SK-N-SH treated with all-trans-retinoic acid at 6 μM for 48 hours (cell line): ENCODE measurements around the gene CANT1.

Experiments used
- ATAC-seq: fragments of 200-7000 bp; cut with Tn5 transposase; 3 replicates; pipeline ENCODE4 v1.9.1; 2020; ENCODE audit warnings: mild to moderate bottlenecking, moderate library complexity
- ARNTL ChIP-seq: fragments of 450-650 bp; formaldehyde crosslinking; IDR thresholded peaks from 2 replicates; pipeline ENCODE4 v1.5.0; 2020; ENCODE audit warnings: low read depth, mild to moderate bottlenecking, moderate library complexity, borderline replicate concordance
- BACH2 ChIP-seq: fragments of 250-450 bp; sonication (Bioruptor Pico); IDR thresholded peaks from 2 replicates; pipeline ENCODE4 v1.9.0; 2021; ENCODE audit warnings: mild to moderate bottlenecking, borderline replicate concordance
- CSRNP3 ChIP-seq: fragments of 250-450 bp; sonication (Bioruptor Pico); IDR thresholded peaks from 2 replicates; pipeline ENCODE4 v1.5.1; 2021; ENCODE audit warnings: mild to moderate bottlenecking, moderate library complexity
- ESRRG ChIP-seq: fragments of 250-450 bp; sonication (Bioruptor Pico); IDR thresholded peaks from 2 replicates; pipeline ENCODE4 v1.6.1; 2021; ENCODE audit warnings: mild to moderate bottlenecking
- GLIS3 ChIP-seq: fragments of 250-450 bp; sonication (Bioruptor Pico); IDR thresholded peaks from 2 replicates; pipeline ENCODE4 v1.5.0; 2020; ENCODE audit warnings: mild to moderate bottlenecking, moderate library complexity
- ISL1 ChIP-seq: fragments of 250-450 bp; sonication (Bioruptor Pico); IDR thresholded peaks from 2 replicates; pipeline ENCODE4 v2.1.2; 2022; ENCODE audit warnings: mild to moderate bottlenecking, moderate library complexity
- OSR1 ChIP-seq: fragments of 250-450 bp; sonication (Bioruptor Pico); IDR thresholded peaks from 2 replicates; pipeline ENCODE4 v1.8.0; 2022; ENCODE audit warnings: moderate library complexity, mild to moderate bottlenecking, inconsistent platforms
- PATZ1 ChIP-seq: fragments of 250-450 bp; sonication (Bioruptor Pico); IDR thresholded peaks from 2 replicates; pipeline ENCODE4 v1.8.0; 2020; ENCODE audit warnings: mild to moderate bottlenecking, moderate library complexity, borderline replicate concordance
- POU6F1 ChIP-seq: fragments of 250-450 bp; sonication (Bioruptor Pico); IDR thresholded peaks from 2 replicates; pipeline ENCODE4 v1.8.0; 2021; ENCODE audit warnings: low read depth, mild to moderate bottlenecking, moderate library complexity, borderline replicate concordance
- PPARA ChIP-seq: fragments of 250-450 bp; sonication (Bioruptor Pico); IDR thresholded peaks from 2 replicates; pipeline ENCODE4 v1.5.0; 2020; ENCODE audit warnings: mild to moderate bottlenecking, borderline replicate concordance
- RARB ChIP-seq: fragments of 250-450 bp; sonication (Bioruptor Pico); IDR thresholded peaks from 2 replicates; pipeline ENCODE4 v1.8.0; 2021; ENCODE audit warnings: mild to moderate bottlenecking, moderate library complexity
- SNAI2 ChIP-seq: fragments of 250-450 bp; sonication (Bioruptor Pico); IDR thresholded peaks from 2 replicates; pipeline ENCODE4 v1.5.0; 2020; ENCODE audit warnings: mild to moderate bottlenecking, moderate library complexity
- TCF4 ChIP-seq: fragments of 250-450 bp; sonication (Bioruptor Pico); IDR thresholded peaks from 2 replicates; pipeline ENCODE4 v1.8.0; 2021; ENCODE audit warnings: mild to moderate bottlenecking, moderate library complexity, borderline replicate concordance
- TOX ChIP-seq: fragments of 250-450 bp; sonication (Bioruptor Pico); IDR thresholded peaks from 2 replicates; pipeline ENCODE4 v1.8.0; 2021; ENCODE audit warnings: mild to moderate bottlenecking, moderate library complexity, borderline replicate concordance
- TSHZ2 ChIP-seq: fragments of 250-450 bp; sonication (Bioruptor Pico); IDR thresholded peaks from 2 replicates; pipeline ENCODE4 v1.5.0; 2020; ENCODE audit warnings: mild to moderate bottlenecking, moderate library complexity
- ZC3H10 ChIP-seq: fragments of 250-450 bp; sonication (Bioruptor Pico); IDR thresholded peaks from 2 replicates; pipeline ENCODE4 v1.5.1; 2021; ENCODE audit warnings: mild to moderate bottlenecking, moderate library complexity
- ZFP3 ChIP-seq: fragments of 250-450 bp; sonication (Bioruptor Pico); IDR thresholded peaks from 2 replicates; pipeline ENCODE4 v1.5.0; 2020; ENCODE audit warnings: mild to moderate bottlenecking, moderate library complexity
- ZFP30 ChIP-seq: fragments of 450-650 bp; formaldehyde crosslinking; IDR thresholded peaks from 2 replicates; pipeline ENCODE4 v1.5.0; 2022; ENCODE audit warnings: mild to moderate bottlenecking, moderate library complexity
- ZNF565 ChIP-seq: fragments of 450-650 bp; formaldehyde crosslinking; conservative IDR thresholded peaks from 2 replicates; pipeline ENCODE4 v1.5.0; 2020; ENCODE audit warnings: low read depth, mild to moderate bottlenecking, moderate library complexity
- ZNF70 ChIP-seq: fragments of 450-650 bp; formaldehyde crosslinking; IDR thresholded peaks from 2 replicates; pipeline ENCODE4 v1.5.0; 2020; ENCODE audit warnings: mild to moderate bottlenecking, moderate library complexity
- ZNF8 ChIP-seq: fragments of 450-650 bp; formaldehyde crosslinking; IDR thresholded peaks from 2 replicates; pipeline ENCODE4 v1.5.0; 2020; ENCODE audit warnings: mild to moderate bottlenecking, moderate library complexity

The CANT1 gene

GRCh38 chr17:78961571-78961970 lies 48.0 kb downstream of the CANT1 start:
- no peak for ATAC-seq
- no peak for TF ChIP-seq ZNF8 (CRISPR knock-in tag)
- no peak for TF ChIP-seq TOX
- no peak for TF ChIP-seq TCF4 (CRISPR knock-in tag)
- TF ChIP-seq PPARA = no peak
- TF ChIP-seq ZC3H10 (CRISPR knock-in tag) = no peak
- no peak for TF ChIP-seq ISL1 (CRISPR knock-in tag)
- TF ChIP-seq OSR1 (CRISPR knock-in tag) = no peak
- no peak for TF ChIP-seq ZFP30 (CRISPR knock-in tag)
- TF ChIP-seq ARNTL (CRISPR knock-in tag) = no peak
- TF ChIP-seq ZFP3 (CRISPR knock-in tag) = no peak
- TF ChIP-seq ESRRG (CRISPR knock-in tag) = no peak
- TF ChIP-seq ZNF565 = no peak
- TF ChIP-seq RARB = no peak
- no peak for TF ChIP-seq ZNF70 (CRISPR knock-in tag)
- no peak for TF ChIP-seq CSRNP3
- no peak for TF ChIP-seq PATZ1
- no peak for TF ChIP-seq TSHZ2 (CRISPR knock-in tag)
- no peak for TF ChIP-seq POU6F1 (CRISPR knock-in tag)
- no peak for TF ChIP-seq GLIS3 (CRISPR knock-in tag)

- TF ChIP-seq ZFP30 (CRISPR knock-in tag) = no peak
- no peak for TF ChIP-seq ISL1 (CRISPR knock-in tag)
- no peak for TF ChIP-seq ZFP3 (CRISPR knock-in tag)
- no peak for TF ChIP-seq BACH2
- no peak for TF ChIP-seq OSR1 (CRISPR knock-in tag)
- no peak for TF ChIP-seq TOX
- no peak for ATAC-seq
Measured at GRCh38 chr17:78960928-78961327, 48.6 kb downstream of the CANT1 start.

- TF ChIP-seq PATZ1 (no peak), SNAI2 (no peak), ZFP3 (CRISPR knock-in tag) (no peak), RARB (no peak)
- ATAC-seq = peak; percentile 21; the same call in 1 of the 3 replicates
Measured at GRCh38 chr17:78959803-78960202, 49.8 kb downstream of the CANT1 start.

- ATAC-seq = peak; percentile 77
- TF ChIP-seq TOX (no peak), PPARA (no peak), ZFP3 (CRISPR knock-in tag) (no peak), RARB (no peak), BACH2 (no peak), ZNF8 (CRISPR knock-in tag) (no peak), ARNTL (CRISPR knock-in tag) (no peak), CSRNP3 (no peak), POU6F1 (CRISPR knock-in tag) (no peak), ZNF70 (CRISPR knock-in tag) (no peak)
Measured at GRCh38 chr17:78958641-78959127, 50.9 kb downstream of the CANT1 start.
